ENCODE results near the gene PACSIN2.

DNA sequence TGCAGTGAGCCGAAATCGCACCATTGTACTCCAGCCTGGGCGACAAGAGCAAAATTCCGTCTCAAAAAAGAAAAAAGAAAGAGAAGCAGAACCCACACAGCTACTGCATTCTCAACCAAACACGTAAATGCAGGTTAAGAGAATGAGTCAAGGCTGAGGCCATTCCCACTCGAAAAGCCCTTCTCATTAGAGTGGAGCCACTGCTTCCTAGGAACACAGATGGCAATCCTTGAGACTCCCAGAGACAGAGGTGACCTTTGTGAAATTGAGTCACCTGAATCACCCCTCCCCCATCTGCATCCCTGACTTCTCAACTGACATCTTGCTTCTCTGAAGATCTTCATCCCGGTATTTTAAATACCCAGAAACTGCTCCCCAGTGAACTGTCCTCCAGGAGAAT is 8.2 kb downstream of the PACSIN2 start:
- TF ChIP-seq, protein P1, sequence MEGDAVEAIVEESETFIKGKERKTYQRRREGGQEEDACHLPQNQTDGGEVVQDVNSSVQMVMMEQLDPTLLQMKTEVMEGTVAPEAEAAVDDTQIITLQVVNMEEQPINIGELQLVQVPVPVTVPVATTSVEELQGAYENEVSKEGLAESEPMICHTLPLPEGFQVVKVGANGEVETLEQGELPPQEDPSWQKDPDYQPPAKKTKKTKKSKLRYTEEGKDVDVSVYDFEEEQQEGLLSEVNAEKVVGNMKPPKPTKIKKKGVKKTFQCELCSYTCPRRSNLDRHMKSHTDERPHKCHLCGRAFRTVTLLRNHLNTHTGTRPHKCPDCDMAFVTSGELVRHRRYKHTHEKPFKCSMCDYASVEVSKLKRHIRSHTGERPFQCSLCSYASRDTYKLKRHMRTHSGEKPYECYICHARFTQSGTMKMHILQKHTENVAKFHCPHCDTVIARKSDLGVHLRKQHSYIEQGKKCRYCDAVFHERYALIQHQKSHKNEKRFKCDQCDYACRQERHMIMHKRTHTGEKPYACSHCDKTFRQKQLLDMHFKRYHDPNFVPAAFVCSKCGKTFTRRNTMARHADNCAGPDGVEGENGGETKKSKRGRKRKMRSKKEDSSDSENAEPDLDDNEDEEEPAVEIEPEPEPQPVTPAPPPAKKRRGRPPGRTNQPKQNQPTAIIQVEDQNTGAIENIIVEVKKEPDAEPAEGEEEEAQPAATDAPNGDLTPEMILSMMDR (IDR thresholded peaks at IDR 0.05; ENCODE audit: insufficient read depth, low read length) = no peak
- TF ChIP-seq GABPA (IDR thresholded peaks at IDR 0.05; ENCODE audit: low read depth) (no peak), SPI1 (IDR thresholded peaks at IDR 0.05; ENCODE audit: borderline replicate concordance, low read depth) (no peak), POLR2AphosphoS5 (IDR thresholded peaks at IDR 0.05; ENCODE audit: low read depth) (no peak)
